A549 (cell line): ENCODE measurements around the gene WWP2. TPM values are rescaled to one million over a fixed set of nuclear protein-coding genes. Genes with fewer than 3 reads are reported as not detected.

Experiments
- ATAC-seq, 2 experiments: fragments of 200-7000 bp in 1 of 2; fragments of >200 bp in 1 of 2; cut with Nextera tagmentation in 1 of 2; cut with Tn5 transposase in 1 of 2; 3 replicates each; pipeline versions ENCODE4 v1.8.0 to v1.9.1; 2018 to 2020; ENCODE audit warnings: mild to moderate bottlenecking in 1 of 2, moderate library complexity in 1 of 2
- CTCF ChIA-PET: fragments of 300-600 bp; sonication (Branson Sonifier 250); formaldehyde crosslinking; extraction: SDS; loops from one replicate; lab custom pipeline; 2021; ENCODE audit warnings: antibody characterized with exemption, inconsistent platforms; lab: Yijun Ruan, JAX
- POLR2A ChIA-PET: fragments of 350-600 bp; formaldehyde crosslinking; extraction: SDS; loops from one replicate; lab custom pipeline; 2021; ENCODE audit warnings: antibody characterized with exemption, inconsistent platforms; lab: Yijun Ruan, JAX
- DNase-seq, 2 experiments: peaks; one replicate each; pipeline versions ENCODE4 v3.0.0 to v3.0.0-alpha.2; 2011 to 2016; ENCODE audit warnings: low read depth in 1 of 2, low spot score in 1 of 2
- FAIRE-seq: peaks from 2 replicates; lab custom pipeline; 2011; peaks lifted over from hg19 to GRCh38; lab: Jason Lieb, UNC
- H3K27ac ChIP-seq, 2 experiments: fragments of >200 bp; sonication (Bioruptor Twin); formaldehyde crosslinking; 3 replicates each; pipeline ENCODE4 v1.5.1; 2016 to 2017
- H3K4me1 ChIP-seq: fragments of >200 bp; sonication (Bioruptor Twin); formaldehyde crosslinking; 3 replicates; pipeline ENCODE4 v1.6.1; 2016
- H3K4me2 ChIP-seq: fragments of >200 bp; sonication (Bioruptor Twin); formaldehyde crosslinking; 3 replicates; pipeline ENCODE4 v1.6.1; 2016
- H3K4me3 ChIP-seq: fragments of >200 bp; sonication (Bioruptor Twin); formaldehyde crosslinking; 3 replicates; pipeline ENCODE4 v1.5.1; 2016
- H3K9me3 ChIP-seq: fragments of >200 bp; sonication (Bioruptor Twin); formaldehyde crosslinking; 3 replicates; pipeline ENCODE4 v1.6.1; 2016
- BHLHE40 ChIP-seq: IDR thresholded peaks from 2 replicates; pipeline ENCODE4 v1.6.1; 2012; ENCODE audit warnings: low read depth, low read length, inconsistent platforms
- CBX2 ChIP-seq: fragments of 200-600 bp; sonication (generic); IDR thresholded peaks from 2 replicates; pipeline ENCODE4 v1.6.1; 2016; ENCODE audit warnings: low read depth, mild to moderate bottlenecking, borderline replicate concordance
- FOSB ChIP-seq: fragments of 250-450 bp; sonication (Bioruptor Pico); IDR thresholded peaks from 2 replicates; pipeline ENCODE4 v1.5.0; 2020; ENCODE audit warnings: mild to moderate bottlenecking, moderate library complexity
- HDAC2 ChIP-seq: fragments of 200-600 bp; sonication (generic); IDR thresholded peaks from 2 replicates; pipeline ENCODE4 v1.6.1; 2016
- HOXA7 ChIP-seq: fragments of 250-450 bp; sonication (Bioruptor Pico); IDR thresholded peaks from 2 replicates; pipeline ENCODE4 v1.5.0; 2020; ENCODE audit warnings: mild to moderate bottlenecking, moderate library complexity
- KDM1A ChIP-seq: fragments of 200-600 bp; sonication (generic); IDR thresholded peaks from 2 replicates; pipeline ENCODE4 v1.6.1; 2016; ENCODE audit warnings: low read depth, mild to moderate bottlenecking
- KDM5A ChIP-seq: fragments of 200-600 bp; sonication (generic); IDR thresholded peaks from 2 replicates; pipeline ENCODE4 v1.6.1; 2016; ENCODE audit warnings: antibody characterized with exemption, mild to moderate bottlenecking
- MAFK ChIP-seq: fragments of 450-650 bp; IDR thresholded peaks from 2 replicates; pipeline ENCODE4 v1.6.1; 2014; ENCODE audit not compliant: partially characterized antibody
- NPAS2 ChIP-seq: fragments of 250-450 bp; sonication (Bioruptor Pico); IDR thresholded peaks from 2 replicates; pipeline ENCODE4 v1.8.0; 2022; ENCODE audit warnings: mild to moderate bottlenecking, moderate library complexity, borderline replicate concordance
- NR3C1 ChIP-seq: fragments of >200 bp; sonication (Bioruptor Twin); formaldehyde crosslinking; IDR thresholded peaks from 3 replicates; pipeline ENCODE4 v1.6.1; 2017
- PHF8 ChIP-seq: fragments of 200-600 bp; sonication (generic); IDR thresholded peaks from 2 replicates; pipeline ENCODE4 v1.6.1; 2016; ENCODE audit warnings: low read depth, mild to moderate bottlenecking, antibody characterized with exemption, moderate library complexity, borderline replicate concordance
- POLR2A ChIP-seq: IDR thresholded peaks from 2 replicates; pipeline ENCODE4 v1.6.1; 2012; ENCODE audit warnings: mild to moderate bottlenecking, low read length
- POLR2AphosphoS2 ChIP-seq: conservative IDR thresholded peaks from 2 replicates; pipeline ENCODE4 v1.6.1; 2012; ENCODE audit warnings: low read length, improper control_type of control experiment, inconsistent platforms
- RAD21 ChIP-seq, 2 experiments: fragments of >200 bp in 1 of 2; sonication (Bioruptor Twin) in 1 of 2; formaldehyde crosslinking in 1 of 2; IDR thresholded peaks in 1 of 2; conservative IDR thresholded peaks in 1 of 2; 2 replicates in 1 of 2; 3 replicates in 1 of 2; pipeline ENCODE4 v1.6.1; 2012 to 2018; ENCODE audit warnings: inconsistent platforms in 1 of 2
- ZC3H11A ChIP-seq: fragments of 450-650 bp; IDR thresholded peaks from 2 replicates; pipeline ENCODE4 v1.6.1; 2014; ENCODE audit warnings: antibody characterized with exemption, mild to moderate bottlenecking
- ZNF302 ChIP-seq: fragments of 250-450 bp; sonication (Bioruptor Pico); IDR thresholded peaks from 2 replicates; pipeline ENCODE4 v1.9.0; 2021; ENCODE audit warnings: inconsistent platforms, mild to moderate bottlenecking, moderate library complexity
- WGBS: methylation state at CpG from one replicate; pipeline ENCODE4 v1.1.6; 2017; ENCODE audit errors: missing lambda C conversion rate; 5-methylcytosine and 5-hydroxymethylcytosine counted together
- polyA plus RNA-seq, 4 experiments: library from polyadenylated mRNA; depleted of rRNA in 3 of 4; stranded (reverse); fragments of >200 nt; fragmentation: RNase III in 1 of 4; extraction: RNeasy Plus Mini Kit Qiagen cat#74134 plus additional on column Dnase treatment in 1 of 4; gene quantifications; 2 replicates in 3 of 4; 3 replicates in 1 of 4; pipeline ENCODE4 v1.2.3, GENCODE V29; 2011 to 2017
- TF ChIP-seq, protein P1 (sequence below): fragments of >200 bp; sonication (Bioruptor Twin); formaldehyde crosslinking; IDR thresholded peaks from 2 replicates; pipeline ENCODE4 v1.6.1; 2016
- TF ChIP-seq, protein P2 (sequence below): IDR thresholded peaks from 2 replicates; pipeline ENCODE4 v1.6.1; 2012
- TF ChIP-seq, protein P3 (sequence below): fragments of 150-350 bp; IDR thresholded peaks from 2 replicates; pipeline ENCODE4 v1.6.1; 2014; ENCODE audit warnings: low read depth, mild to moderate bottlenecking, low read length
- TF ChIP-seq, protein P4 (sequence below): fragments of 200-600 bp; sonication (generic); IDR thresholded peaks from 2 replicates; pipeline ENCODE4 v1.6.1; 2016; ENCODE audit warnings: antibody characterized with exemption, mild to moderate bottlenecking, moderate library complexity
- TF ChIP-seq, protein P5 (sequence below): fragments of 250-450 bp; sonication (Bioruptor Pico); IDR thresholded peaks from 2 replicates; pipeline ENCODE4 v1.5.0; 2021; ENCODE audit warnings: mild to moderate bottlenecking, moderate library complexity, borderline replicate concordance

WWP2 gene
- polyA plus RNA-seq, 2 of the 4 experiments (the other 2 are of a cell fraction): 16.1 to 16.2 TPM

DNA sequence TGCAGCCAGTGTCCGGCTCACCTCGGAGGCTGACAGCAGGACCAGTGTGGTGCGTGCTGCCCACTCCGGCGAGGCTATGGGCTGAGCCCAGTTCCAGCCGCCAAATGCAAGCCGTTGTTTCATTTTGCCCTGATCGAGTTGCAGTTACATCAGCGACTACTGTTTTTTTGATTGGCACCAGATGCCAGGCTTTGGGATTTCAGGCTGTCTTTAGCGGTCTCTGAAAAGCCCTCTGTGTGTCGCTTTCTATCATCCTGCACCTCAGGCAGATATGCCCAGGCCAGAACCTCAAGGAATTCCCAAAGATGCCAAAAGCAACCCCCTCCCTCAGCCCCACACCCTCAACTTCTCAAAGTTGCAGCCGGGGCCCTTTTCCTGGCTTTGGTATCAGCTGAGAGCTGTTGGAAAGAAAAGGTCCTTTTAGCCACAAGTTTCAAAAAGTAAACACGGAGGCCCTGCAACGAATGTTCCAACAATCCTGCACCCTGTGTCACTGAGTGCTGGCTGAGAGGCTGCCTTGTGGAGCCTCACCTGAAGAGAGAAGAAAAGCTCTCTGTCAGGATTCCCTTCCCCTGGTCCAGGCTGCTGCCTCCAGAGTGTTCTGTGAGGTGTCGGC, 58.9 kb downstream of the WWP2 start:
- Histone ChIP-seq H3K9me3 (no peaks in the 10 kb centered on the region), H3K4me1 (0 out of 3 replicates have a peak, but pooled peaks cover 5% of the 10 kb centered on the region), H3K4me3 (no peak overlapping the region), H3K4me2 (no peak overlapping the region)
- CTCF ChIA-PET: no interaction called here
- DNase-seq (no peak), ATAC-seq (no peak)
- WGBS: 87% methylated on average over 15 of the region's 15 CpGs
- POLR2A ChIA-PET: no interaction called here
- TF ChIP-seq NPAS2 (CRISPR knock-in tag) (no peak), NR3C1 (no peak), ZC3H11A (no peak), FOSB (CRISPR knock-in tag) (no peak), ZNF302 (CRISPR knock-in tag) (no peak), BHLHE40 (no peak), CBX2 (no peak), POLR2A (no peak), KDM1A (no peak), KDM5A (no peak), HDAC2 (no peak), PHF8 (no peak), MAFK (no peak)
- TF ChIP-seq, protein P1, sequence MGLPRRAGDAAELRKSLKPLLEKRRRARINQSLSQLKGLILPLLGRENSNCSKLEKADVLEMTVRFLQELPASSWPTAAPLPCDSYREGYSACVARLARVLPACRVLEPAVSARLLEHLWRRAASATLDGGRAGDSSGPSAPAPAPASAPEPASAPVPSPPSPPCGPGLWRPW: no peak
- TF ChIP-seq, protein P2, sequence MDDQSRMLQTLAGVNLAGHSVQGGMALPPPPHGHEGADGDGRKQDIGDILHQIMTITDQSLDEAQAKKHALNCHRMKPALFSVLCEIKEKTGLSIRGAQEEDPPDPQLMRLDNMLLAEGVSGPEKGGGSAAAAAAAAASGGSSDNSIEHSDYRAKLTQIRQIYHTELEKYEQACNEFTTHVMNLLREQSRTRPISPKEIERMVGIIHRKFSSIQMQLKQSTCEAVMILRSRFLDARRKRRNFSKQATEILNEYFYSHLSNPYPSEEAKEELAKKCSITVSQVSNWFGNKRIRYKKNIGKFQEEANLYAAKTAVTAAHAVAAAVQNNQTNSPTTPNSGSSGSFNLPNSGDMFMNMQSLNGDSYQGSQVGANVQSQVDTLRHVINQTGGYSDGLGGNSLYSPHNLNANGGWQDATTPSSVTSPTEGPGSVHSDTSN: no peak
- TF ChIP-seq, protein P3, sequence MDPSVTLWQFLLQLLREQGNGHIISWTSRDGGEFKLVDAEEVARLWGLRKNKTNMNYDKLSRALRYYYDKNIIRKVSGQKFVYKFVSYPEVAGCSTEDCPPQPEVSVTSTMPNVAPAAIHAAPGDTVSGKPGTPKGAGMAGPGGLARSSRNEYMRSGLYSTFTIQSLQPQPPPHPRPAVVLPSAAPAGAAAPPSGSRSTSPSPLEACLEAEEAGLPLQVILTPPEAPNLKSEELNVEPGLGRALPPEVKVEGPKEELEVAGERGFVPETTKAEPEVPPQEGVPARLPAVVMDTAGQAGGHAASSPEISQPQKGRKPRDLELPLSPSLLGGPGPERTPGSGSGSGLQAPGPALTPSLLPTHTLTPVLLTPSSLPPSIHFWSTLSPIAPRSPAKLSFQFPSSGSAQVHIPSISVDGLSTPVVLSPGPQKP: no peak
- TF ChIP-seq, protein P4, sequence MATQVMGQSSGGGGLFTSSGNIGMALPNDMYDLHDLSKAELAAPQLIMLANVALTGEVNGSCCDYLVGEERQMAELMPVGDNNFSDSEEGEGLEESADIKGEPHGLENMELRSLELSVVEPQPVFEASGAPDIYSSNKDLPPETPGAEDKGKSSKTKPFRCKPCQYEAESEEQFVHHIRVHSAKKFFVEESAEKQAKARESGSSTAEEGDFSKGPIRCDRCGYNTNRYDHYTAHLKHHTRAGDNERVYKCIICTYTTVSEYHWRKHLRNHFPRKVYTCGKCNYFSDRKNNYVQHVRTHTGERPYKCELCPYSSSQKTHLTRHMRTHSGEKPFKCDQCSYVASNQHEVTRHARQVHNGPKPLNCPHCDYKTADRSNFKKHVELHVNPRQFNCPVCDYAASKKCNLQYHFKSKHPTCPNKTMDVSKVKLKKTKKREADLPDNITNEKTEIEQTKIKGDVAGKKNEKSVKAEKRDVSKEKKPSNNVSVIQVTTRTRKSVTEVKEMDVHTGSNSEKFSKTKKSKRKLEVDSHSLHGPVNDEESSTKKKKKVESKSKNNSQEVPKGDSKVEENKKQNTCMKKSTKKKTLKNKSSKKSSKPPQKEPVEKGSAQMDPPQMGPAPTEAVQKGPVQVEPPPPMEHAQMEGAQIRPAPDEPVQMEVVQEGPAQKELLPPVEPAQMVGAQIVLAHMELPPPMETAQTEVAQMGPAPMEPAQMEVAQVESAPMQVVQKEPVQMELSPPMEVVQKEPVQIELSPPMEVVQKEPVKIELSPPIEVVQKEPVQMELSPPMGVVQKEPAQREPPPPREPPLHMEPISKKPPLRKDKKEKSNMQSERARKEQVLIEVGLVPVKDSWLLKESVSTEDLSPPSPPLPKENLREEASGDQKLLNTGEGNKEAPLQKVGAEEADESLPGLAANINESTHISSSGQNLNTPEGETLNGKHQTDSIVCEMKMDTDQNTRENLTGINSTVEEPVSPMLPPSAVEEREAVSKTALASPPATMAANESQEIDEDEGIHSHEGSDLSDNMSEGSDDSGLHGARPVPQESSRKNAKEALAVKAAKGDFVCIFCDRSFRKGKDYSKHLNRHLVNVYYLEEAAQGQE: no peak
- TF ChIP-seq, protein P5, sequence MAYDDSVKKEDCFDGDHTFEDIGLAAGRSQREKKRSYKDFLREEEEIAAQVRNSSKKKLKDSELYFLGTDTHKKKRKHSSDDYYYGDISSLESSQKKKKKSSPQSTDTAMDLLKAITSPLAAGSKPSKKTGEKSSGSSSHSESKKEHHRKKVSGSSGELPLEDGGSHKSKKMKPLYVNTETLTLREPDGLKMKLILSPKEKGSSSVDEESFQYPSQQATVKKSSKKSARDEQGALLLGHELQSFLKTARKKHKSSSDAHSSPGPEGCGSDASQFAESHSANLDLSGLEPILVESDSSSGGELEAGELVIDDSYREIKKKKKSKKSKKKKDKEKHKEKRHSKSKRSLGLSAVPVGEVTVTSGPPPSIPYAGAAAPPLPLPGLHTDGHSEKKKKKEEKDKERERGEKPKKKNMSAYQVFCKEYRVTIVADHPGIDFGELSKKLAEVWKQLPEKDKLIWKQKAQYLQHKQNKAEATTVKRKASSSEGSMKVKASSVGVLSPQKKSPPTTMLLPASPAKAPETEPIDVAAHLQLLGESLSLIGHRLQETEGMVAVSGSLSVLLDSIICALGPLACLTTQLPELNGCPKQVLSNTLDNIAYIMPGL (CRISPR knock-in tag): no peak
- TF ChIP-seq, all 56 proteins: peak for 0
- 0 out of 6 replicates have a peak overlapping the region, but pooled peaks of 1 of the 2 experiments have one; percentile 19 for H3K27ac ChIP-seq
- no peak for FAIRE-seq

DNA sequence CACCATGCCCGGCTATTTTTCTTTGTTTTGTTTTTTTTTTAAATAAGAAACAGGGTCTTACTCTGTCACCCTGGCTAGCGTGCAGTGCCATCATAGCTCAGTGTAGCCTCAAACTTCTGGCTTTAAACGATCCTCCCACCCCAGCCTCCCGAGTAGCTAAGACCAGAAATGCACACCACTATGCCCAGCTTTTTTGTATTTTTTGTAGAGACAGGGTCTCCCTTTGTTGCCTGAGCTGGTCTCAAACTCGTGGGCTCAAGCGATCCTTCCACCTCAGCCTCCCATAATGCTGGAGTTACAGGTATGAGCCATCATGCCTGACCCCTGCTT, 59.7 kb downstream of the WWP2 start:
- ATAC-seq (no peak), FAIRE-seq (no peak), DNase-seq (no peak)
- H3K9me3 ChIP-seq: no peaks in the 10 kb centered on the region
- no peak overlapping the region for H3K4me3 ChIP-seq
- 86% methylated on average over 6 of the region's 6 CpGs for WGBS
- H3K4me1 ChIP-seq: peaks cover 9% of the 10 kb centered on the region; the same call in 2 of the 3 replicates
- no peak overlapping the region for H3K4me2 ChIP-seq
- ChIA-PET CTCF (no interaction called here), POLR2A (no interaction called here)
- TF ChIP-seq POLR2AphosphoS2: no peak
- TF ChIP-seq, protein P3: no peak
- TF ChIP-seq RAD21 (conservative IDR thresholded peaks at IDR 0.05 in 1 of 2, IDR thresholded peaks at IDR 0.05 in 1 of 2): no peak
- no peak for TF ChIP-seq HOXA7 (CRISPR knock-in tag)
- no peak for TF ChIP-seq PHF8
- H3K27ac ChIP-seq: no peak overlapping the region
